Measurements from ENCODE around the gene CDC25A. TPM values are rescaled to one million over a fixed set of nuclear protein-coding genes. Genes with fewer than 3 reads are reported as not detected.
A peak's percentile ranks its signal among the peaks of the same experiment; 100 is the strongest.

The CDC25A gene
- total and polyA plus RNA-seq, 2 of the 13 experiments (the other 11 are each of a cell fraction or from before 2014, with no cell fraction given) = 7.9 to 45.4 TPM

GRCh38 chr3:48188266-48189201 is at the start of gene CDC25A (continued):
- TF ChIP-seq RAD21 (CRISPR knock-in tag; IDR thresholded peaks at IDR 0.05) = peak; percentile 33; the same call in 1 of the 2 replicates
- TF ChIP-seq ZNF773 (CRISPR knock-in tag; IDR thresholded peaks at IDR 0.05; ENCODE audit: borderline replicate concordance) = no peak
- peak; percentile 85 for TF ChIP-seq BORCS8-MEF2B (CRISPR knock-in tag; IDR thresholded peaks at IDR 0.05)
- peak; percentile 99 for TF ChIP-seq SIN3A (IDR thresholded peaks at IDR 0.05; ENCODE audit: borderline replicate concordance, low read depth, low read length)
- peak; percentile 94 for TF ChIP-seq SP2 (CRISPR knock-in tag; IDR thresholded peaks at IDR 0.05)
- TF ChIP-seq FLYWCH1 (CRISPR knock-in tag; IDR thresholded peaks at IDR 0.05) = no peak
- TF ChIP-seq YY1 (IDR thresholded peaks at IDR 0.05; ENCODE audit: insufficient read depth, insufficient replicate concordance, low read depth, low read length) = peak; percentile 67
- TF ChIP-seq GMEB1 (CRISPR knock-in tag; IDR thresholded peaks at IDR 0.05; ENCODE audit: borderline replicate concordance) = peak; percentile 73; the same call in 1 of the 2 replicates
- no peak for TF ChIP-seq ZNF616 (CRISPR knock-in tag; IDR thresholded peaks at IDR 0.05; ENCODE audit: low read depth)
- peak; percentile 61; the same call in 1 of the 2 replicates for TF ChIP-seq ZBTB10 (CRISPR knock-in tag; IDR thresholded peaks at IDR 0.05; ENCODE audit: borderline replicate concordance)
- TF ChIP-seq SMYD3 (CRISPR knock-in tag; IDR thresholded peaks at IDR 0.05) = peak; percentile 87; the same call in 1 of the 2 replicates
- 0 out of 2 replicates have a peak, but pooled peaks have one; percentile 9 for TF ChIP-seq TOPORS (CRISPR knock-in tag; IDR thresholded peaks at IDR 0.05)
- TF ChIP-seq ZNF335 (CRISPR knock-in tag; IDR thresholded peaks at IDR 0.05) = peak; percentile 98
- TF ChIP-seq MED13 (CRISPR knock-in tag; IDR thresholded peaks at IDR 0.05) = 0 out of 2 replicates have a peak, but pooled peaks have one; percentile 22
- TF ChIP-seq ZSCAN20 (CRISPR knock-in tag; IDR thresholded peaks at IDR 0.05; ENCODE audit: borderline replicate concordance) = 0 out of 2 replicates have a peak, but pooled peaks have one; percentile 50
- TF ChIP-seq, protein P1, sequence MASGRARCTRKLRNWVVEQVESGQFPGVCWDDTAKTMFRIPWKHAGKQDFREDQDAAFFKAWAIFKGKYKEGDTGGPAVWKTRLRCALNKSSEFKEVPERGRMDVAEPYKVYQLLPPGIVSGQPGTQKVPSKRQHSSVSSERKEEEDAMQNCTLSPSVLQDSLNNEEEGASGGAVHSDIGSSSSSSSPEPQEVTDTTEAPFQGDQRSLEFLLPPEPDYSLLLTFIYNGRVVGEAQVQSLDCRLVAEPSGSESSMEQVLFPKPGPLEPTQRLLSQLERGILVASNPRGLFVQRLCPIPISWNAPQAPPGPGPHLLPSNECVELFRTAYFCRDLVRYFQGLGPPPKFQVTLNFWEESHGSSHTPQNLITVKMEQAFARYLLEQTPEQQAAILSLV (CRISPR knock-in tag; IDR thresholded peaks at IDR 0.05; ENCODE audit: borderline replicate concordance) = peak; percentile 68; the same call in 1 of the 2 replicates
- TF ChIP-seq RFX3 (CRISPR knock-in tag; IDR thresholded peaks at IDR 0.05) = no peak
- TF ChIP-seq PHB2 (IDR thresholded peaks at IDR 0.05; ENCODE audit: partially characterized antibody) = no peak
- peak; percentile 18 for TF ChIP-seq ZNF781 (CRISPR knock-in tag; IDR thresholded peaks at IDR 0.05; ENCODE audit: borderline replicate concordance, not compliant biosample characterization)
- peak; percentile 75 for TF ChIP-seq SP4 (CRISPR knock-in tag; IDR thresholded peaks at IDR 0.05)
- TF ChIP-seq FOXO1 (CRISPR knock-in tag; IDR thresholded peaks at IDR 0.05) = peak; percentile 14; the same call in 1 of the 2 replicates
- TF ChIP-seq DPF2 (CRISPR knock-in tag; IDR thresholded peaks at IDR 0.05; ENCODE audit: borderline replicate concordance, low read depth) = no peak
- TF ChIP-seq ZSCAN30 (CRISPR knock-in tag; IDR thresholded peaks at IDR 0.05) = 0 out of 2 replicates have a peak, but pooled peaks have one; percentile 24
